HCT116 (cell line): Measurements from ENCODE around the gene ISL2. TPM values are rescaled to one million over a fixed set of nuclear protein-coding genes. Genes with fewer than 3 reads are reported as not detected.

Source experiments
- ATAC-seq: fragments of 200-7000 bp; cut with Tn5 transposase; 2 replicates; pipeline ENCODE4 v1.9.1; 2020; ENCODE audit warnings: mild to moderate bottlenecking, moderate library complexity
- BruUV-seq: library from RNA; stranded (reverse); fragments of 400-500 nt; replicated peaks from 2 replicates; lab custom pipeline; 2021; lab: Mats Ljungman, UMichigan
- CTCF ChIA-PET: fragments of 300-600 bp; sonication (Branson Sonifier 250); formaldehyde crosslinking; loops from one replicate; lab custom pipeline; 2021; ENCODE audit warnings: antibody characterized with exemption; lab: Charles Lee
- POLR2A ChIA-PET: fragments of 300-600, 350-600 bp; sonication (Branson Sonifier 250); formaldehyde crosslinking; loops from one replicate; lab custom pipeline; 2021; ENCODE audit warnings: antibody characterized with exemption; lab: Charles Lee
- RAD21 ChIA-PET, 2 experiments: fragments of 300-600 bp; sonication (Branson Sonifier 250); formaldehyde crosslinking; loops; one replicate each; lab custom pipeline; 2023; ENCODE audit warnings: low total read pairs in 2 of 2; ENCODE audit not compliant: uncharacterized antibody in 2 of 2, unreplicated experiment in 2 of 2, low non-redundant PET in 1 of 2; lab: Charles Lee
- DNase-seq: peaks from one replicate; pipeline ENCODE4 v3.0.0-alpha.2; 2010; ENCODE audit warnings: low read depth, low spot score
- H2AFZ ChIP-seq: fragments of 200-600 bp; shearing (Covaris generic), sonication (generic); 2 replicates; pipeline ENCODE4 v1.6.1; 2017; ENCODE audit warnings: low read depth, mixed run types, mixed read lengths, antibody characterized with exemption, low read length; ENCODE audit not compliant: poor library complexity, severe bottlenecking
- H3K27ac ChIP-seq: 2 replicates; pipeline ENCODE4 v1.5.1; 2012; ENCODE audit warnings: low read depth, low read length
- H3K27me3 ChIP-seq: fragments of 200-600 bp; sonication (generic); 2 replicates; pipeline ENCODE4 v1.6.1; 2016; ENCODE audit warnings: mixed run types, low read length, mixed read lengths; ENCODE audit not compliant: insufficient read depth
- H3K36me3 ChIP-seq, 2 experiments: fragments of 200-500 bp in 1 of 2; fragments of 200-600 bp in 1 of 2; sonication (Bioruptor generic) in 1 of 2; sonication (generic) in 1 of 2; 2 replicates each; pipeline versions ENCODE4 v1.5.1 to v1.6.1; 2014 to 2016; ENCODE audit warnings: low read length in 2 of 2, inconsistent platforms in 1 of 2, mixed read lengths in 1 of 2, mixed run types in 1 of 2; ENCODE audit not compliant: insufficient read depth in 2 of 2, control insufficient read depth in 1 of 2
- H3K4me1 ChIP-seq, 2 experiments: fragments of 200-600 bp in 1 of 2; sonication (generic) in 1 of 2; 2 replicates each; pipeline versions ENCODE4 v1.5.1 to v1.6.1; 2012 to 2017; ENCODE audit warnings: low read length in 2 of 2, inconsistent platforms in 1 of 2, mild to moderate bottlenecking in 1 of 2, mixed read lengths in 1 of 2, mixed run types in 1 of 2, moderate library complexity in 1 of 2; ENCODE audit not compliant: insufficient read depth in 2 of 2, control insufficient read depth in 1 of 2
- H3K4me2 ChIP-seq: fragments of 200-600 bp; sonication (generic); 2 replicates; pipeline ENCODE4 v1.6.1; 2017; ENCODE audit warnings: mixed run types, low read length, mixed read lengths
- H3K4me3 ChIP-seq, 2 experiments: fragments of 200-600 bp in 1 of 2; sonication (generic) in 1 of 2; replicated peaks in 1 of 2; 2 replicates each; pipeline ENCODE4 v1.5.1; 2011 to 2016; ENCODE audit warnings: low read length in 2 of 2, control low read depth in 1 of 2, low read depth in 1 of 2, mild to moderate bottlenecking in 1 of 2, mixed read lengths in 1 of 2, mixed run types in 1 of 2
- H3K79me2 ChIP-seq: fragments of 200-600 bp; sonication (generic); 2 replicates; pipeline ENCODE4 v1.6.1; 2017; ENCODE audit warnings: mild to moderate bottlenecking, mixed run types, low read length, moderate library complexity, mixed read lengths; ENCODE audit not compliant: insufficient read depth
- H3K9ac ChIP-seq: fragments of 200-600 bp; sonication (generic); 2 replicates; pipeline ENCODE4 v1.6.1; 2016; ENCODE audit warnings: low read length, mixed read lengths
- H3K9me2 ChIP-seq: fragments of 200-600 bp; sonication (generic), shearing (Covaris generic); 2 replicates; pipeline ENCODE4 v1.6.1; 2017; ENCODE audit warnings: mixed run types, mild to moderate bottlenecking, moderate library complexity; ENCODE audit not compliant: insufficient read depth
- H3K9me3 ChIP-seq, 2 experiments: fragments of 200-500 bp in 1 of 2; fragments of 200-600 bp in 1 of 2; sonication (Bioruptor generic) in 1 of 2; sonication (generic) in 1 of 2; 2 replicates each; pipeline ENCODE4 v1.6.1; 2014 to 2017; ENCODE audit warnings: low read length in 2 of 2, mixed read lengths in 2 of 2, inconsistent platforms in 1 of 2, low read depth in 1 of 2, mild to moderate bottlenecking in 1 of 2, mixed run types in 1 of 2, moderate library complexity in 1 of 2; ENCODE audit not compliant: control insufficient read depth in 1 of 2, insufficient read depth in 1 of 2
- H4K20me1 ChIP-seq: fragments of 200-600 bp; sonication (generic), shearing (Covaris generic); 2 replicates; pipeline ENCODE4 v1.6.1; 2017; ENCODE audit warnings: mixed run types, mild to moderate bottlenecking, moderate library complexity; ENCODE audit not compliant: insufficient read depth
- EGR1 ChIP-seq: IDR thresholded peaks from 2 replicates; pipeline ENCODE4 v1.6.1; 2012; ENCODE audit warnings: low read depth
- ELF1 ChIP-seq: IDR thresholded peaks from 2 replicates; pipeline ENCODE4 v1.6.1; 2012; ENCODE audit warnings: low read depth, borderline replicate concordance
- RAD21 ChIP-seq: IDR thresholded peaks from 2 replicates; pipeline ENCODE4 v1.6.1; 2012; ENCODE audit warnings: low read depth, mild to moderate bottlenecking
- ZNF274 ChIP-seq: fragments of 200-500 bp; sonication (Bioruptor generic); IDR thresholded peaks from 2 replicates; pipeline ENCODE4 v1.6.1; 2014; ENCODE audit warnings: mild to moderate bottlenecking, low read depth, low read length, inconsistent platforms
- intact Hi-C: fragments of 100-400 bp; cut with micrococcal nuclease; formaldehyde crosslinking; loops from 2 replicates; pipeline ENCODE4 v1.10.0; 2022
- total RNA-seq: library from RNA; stranded (reverse); gene quantifications from one replicate; pipeline ENCODE4 v1.2.1, GENCODE V29; 2021; ENCODE audit not compliant: unreplicated experiment
- TF ChIP-seq, protein P1 (sequence below), 3 experiments: fragments of 200-600 bp in 1 of 3; sonication (generic) in 1 of 3; IDR thresholded peaks in 2 of 3; conservative IDR thresholded peaks in 1 of 3; 2 replicates each; pipeline ENCODE4 v1.5.1; 2012 to 2017; ENCODE audit warnings: low read depth in 2 of 3, low read length in 2 of 3, antibody characterized with exemption in 1 of 3, borderline replicate concordance in 1 of 3, control low read depth in 1 of 3, mild to moderate bottlenecking in 1 of 3, mixed read lengths in 1 of 3, mixed run types in 1 of 3, moderate library complexity in 1 of 3; ENCODE audit not compliant: insufficient read depth in 1 of 3
- TF ChIP-seq, protein P2 (sequence below): IDR thresholded peaks from 2 replicates; pipeline ENCODE4 v1.6.1; 2011; ENCODE audit warnings: mild to moderate bottlenecking, low read length, moderate library complexity; ENCODE audit not compliant: insufficient replicate concordance; ENCODE audit errors: extremely low read depth

ISL2 gene
- total RNA-seq, 1 experiment from 2014 or later = 11.6 TPM

DNA sequence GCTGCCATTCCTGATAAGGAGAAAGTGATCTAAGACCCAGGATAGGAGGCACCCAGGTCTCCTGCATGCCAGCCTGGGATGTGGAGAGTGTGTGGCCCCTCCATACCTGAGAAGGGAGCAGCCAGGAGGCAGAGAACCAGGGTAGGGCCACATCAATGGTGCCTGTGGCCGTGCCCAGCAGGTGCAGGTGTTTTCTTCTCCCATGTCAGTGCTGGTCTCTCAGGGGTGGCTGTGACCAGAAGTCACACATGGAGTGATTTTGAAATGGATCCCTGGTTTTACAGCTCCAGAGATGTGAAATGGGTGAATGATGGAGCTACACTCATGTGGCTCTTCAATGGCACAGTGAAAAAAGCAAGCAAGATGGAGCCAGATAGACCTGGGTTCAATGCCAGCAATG is 3.3 kb upstream of the ISL2 start:
- ATAC-seq = no peak
- no TSS peak for BruUV-seq
- RAD21 ChIA-PET = no interaction called here
- TF ChIP-seq, protein P1, sequence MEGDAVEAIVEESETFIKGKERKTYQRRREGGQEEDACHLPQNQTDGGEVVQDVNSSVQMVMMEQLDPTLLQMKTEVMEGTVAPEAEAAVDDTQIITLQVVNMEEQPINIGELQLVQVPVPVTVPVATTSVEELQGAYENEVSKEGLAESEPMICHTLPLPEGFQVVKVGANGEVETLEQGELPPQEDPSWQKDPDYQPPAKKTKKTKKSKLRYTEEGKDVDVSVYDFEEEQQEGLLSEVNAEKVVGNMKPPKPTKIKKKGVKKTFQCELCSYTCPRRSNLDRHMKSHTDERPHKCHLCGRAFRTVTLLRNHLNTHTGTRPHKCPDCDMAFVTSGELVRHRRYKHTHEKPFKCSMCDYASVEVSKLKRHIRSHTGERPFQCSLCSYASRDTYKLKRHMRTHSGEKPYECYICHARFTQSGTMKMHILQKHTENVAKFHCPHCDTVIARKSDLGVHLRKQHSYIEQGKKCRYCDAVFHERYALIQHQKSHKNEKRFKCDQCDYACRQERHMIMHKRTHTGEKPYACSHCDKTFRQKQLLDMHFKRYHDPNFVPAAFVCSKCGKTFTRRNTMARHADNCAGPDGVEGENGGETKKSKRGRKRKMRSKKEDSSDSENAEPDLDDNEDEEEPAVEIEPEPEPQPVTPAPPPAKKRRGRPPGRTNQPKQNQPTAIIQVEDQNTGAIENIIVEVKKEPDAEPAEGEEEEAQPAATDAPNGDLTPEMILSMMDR (IDR thresholded peaks at IDR 0.05 in 2 of 3, conservative IDR thresholded peaks at IDR 0.05 in 1 of 3; ENCODE audit: borderline replicate concordance in 1 of 3, insufficient read depth in 1 of 3, low read depth in 2 of 3, low read length in 2 of 3) = no peak
- TF ChIP-seq ZNF274 (no peak), EGR1 (no peak), RAD21 (no peak)
- Histone ChIP-seq H3K4me1 (peaks cover 10 to 33% of the 10 kb centered on the region in 2 experiments; a peak in 3 of 4 replicates), H3K79me2 (peaks cover 11% of the 10 kb centered on the region), H2AFZ (no peak overlapping the region), H3K9me2 (no peaks in the 10 kb centered on the region), H3K27me3 (no peaks in the 10 kb centered on the region), H3K36me3 (no peaks in the 10 kb centered on the region), H4K20me1 (no peaks in the 10 kb centered on the region), H3K9me3 (no peaks in the 10 kb centered on the region), H3K4me3 (no peak overlapping the region), H3K27ac (no peak overlapping the region), H3K4me2 (no peak overlapping the region), H3K9ac (no peak overlapping the region)
- DNase-seq = no peak
- CTCF ChIA-PET = interaction anchor here (0.7 to 1.2 kb wide), 4 partner anchors 12 to 148 kb away, joined by 3 to 6 read pairs (median 3); no protein-coding TSS in a partner anchor
- intact Hi-C loops = loop anchor here (10.0 kb wide), 1 partner anchor 511 kb away; no protein-coding TSS in a partner anchor
- POLR2A ChIA-PET = no interaction called here

DNA sequence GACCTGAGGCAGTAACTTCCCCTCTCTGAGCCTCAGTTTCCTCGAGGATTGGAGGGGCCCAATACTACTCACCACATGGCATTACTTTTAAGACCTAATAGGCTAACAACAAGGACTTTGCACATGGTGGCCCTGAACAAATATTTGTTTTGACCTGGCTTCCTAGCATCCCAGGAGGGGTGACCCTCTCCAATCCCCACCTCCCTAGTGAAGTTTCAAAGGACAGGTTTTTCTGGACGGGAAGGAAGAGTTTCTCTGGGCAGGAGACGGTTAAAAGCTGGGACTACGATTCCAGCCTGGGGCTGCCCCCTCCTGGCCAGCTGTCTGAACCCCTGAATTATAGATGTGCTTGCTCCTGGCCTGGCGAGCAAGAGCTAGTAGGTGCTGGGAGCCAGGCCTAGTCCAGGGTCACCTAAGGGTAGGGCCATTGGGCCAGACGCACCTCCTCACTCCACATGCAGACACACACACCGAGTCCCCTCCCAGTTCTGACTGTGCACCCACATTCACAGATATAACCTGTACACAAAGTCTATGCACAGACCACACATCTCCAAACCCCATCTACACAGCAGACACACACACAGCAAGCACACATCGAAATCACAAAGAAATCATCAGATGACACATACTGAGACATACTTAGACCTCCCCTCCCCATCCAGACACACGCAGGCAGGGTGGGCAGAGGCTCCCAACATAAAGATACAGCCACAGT is 2.7 kb upstream of the ISL2 start:
- Histone ChIP-seq H3K4me1 (peaks cover 10 to 30% of the 10 kb centered on the region in 2 experiments; a peak in 3 of 4 replicates), H3K4me3 (no peak overlapping the region), H3K27ac (no peak overlapping the region), H3K79me2 (peaks cover 11% of the 10 kb centered on the region), H3K9ac (no peak overlapping the region), H2AFZ (no peak overlapping the region), H3K36me3 (no peaks in the 10 kb centered on the region), H3K27me3 (no peaks in the 10 kb centered on the region), H3K9me2 (no peaks in the 10 kb centered on the region), H3K4me2 (peak overlapping the region; percentile 6; the same call in 1 of the 2 replicates), H3K9me3 (no peaks in the 10 kb centered on the region), H4K20me1 (no peaks in the 10 kb centered on the region)
- ChIA-PET CTCF (interaction anchor here (0.7 to 1.2 kb wide), 5 partner anchors 12 to 148 kb away, joined by 3 to 6 read pairs (median 3); no protein-coding TSS in a partner anchor), RAD21 (no interaction called here), POLR2A (interaction anchor here (0.8 kb wide), 1 partner anchor 21 kb away, joined by 3 read pairs; no protein-coding TSS in a partner anchor)
- DNase-seq = no peak
- ATAC-seq = peak; percentile 30
- intact Hi-C loops = loop anchor here (10.0 kb wide), 1 partner anchor 511 kb away; no protein-coding TSS in a partner anchor
- BruUV-seq = no TSS peak
- TF ChIP-seq, protein P1 (IDR thresholded peaks at IDR 0.05 in 2 of 3, conservative IDR thresholded peaks at IDR 0.05 in 1 of 3; ENCODE audit: borderline replicate concordance in 1 of 3, insufficient read depth in 1 of 3, low read depth in 2 of 3, low read length in 2 of 3) = peak; percentile 34 to 49 (median 37); a peak in 5 of 6 replicates
- peak; percentile 64 for TF ChIP-seq RAD21
- TF ChIP-seq, protein P2, sequence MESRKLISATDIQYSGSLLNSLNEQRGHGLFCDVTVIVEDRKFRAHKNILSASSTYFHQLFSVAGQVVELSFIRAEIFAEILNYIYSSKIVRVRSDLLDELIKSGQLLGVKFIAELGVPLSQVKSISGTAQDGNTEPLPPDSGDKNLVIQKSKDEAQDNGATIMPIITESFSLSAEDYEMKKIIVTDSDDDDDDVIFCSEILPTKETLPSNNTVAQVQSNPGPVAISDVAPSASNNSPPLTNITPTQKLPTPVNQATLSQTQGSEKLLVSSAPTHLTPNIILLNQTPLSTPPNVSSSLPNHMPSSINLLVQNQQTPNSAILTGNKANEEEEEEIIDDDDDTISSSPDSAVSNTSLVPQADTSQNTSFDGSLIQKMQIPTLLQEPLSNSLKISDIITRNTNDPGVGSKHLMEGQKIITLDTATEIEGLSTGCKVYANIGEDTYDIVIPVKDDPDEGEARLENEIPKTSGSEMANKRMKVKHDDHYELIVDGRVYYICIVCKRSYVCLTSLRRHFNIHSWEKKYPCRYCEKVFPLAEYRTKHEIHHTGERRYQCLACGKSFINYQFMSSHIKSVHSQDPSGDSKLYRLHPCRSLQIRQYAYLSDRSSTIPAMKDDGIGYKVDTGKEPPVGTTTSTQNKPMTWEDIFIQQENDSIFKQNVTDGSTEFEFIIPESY = no peak
- no peak for TF ChIP-seq ELF1
